GM12801 (cell line): ENCODE results near the gene CYP11A1.

Experiments used
- CTCF ChIP-seq: IDR thresholded peaks from one replicate; pipeline ENCODE4 v1.5.1; 2011; ENCODE audit warnings: control low read depth; ENCODE audit not compliant: insufficient read length; ENCODE audit errors: extremely low read depth

Gene CYP11A1

GRCh38 chr15:74405823-74406222 is 38.4 kb upstream of the CYP11A1 start:
- no peak for TF ChIP-seq CTCF

- TF ChIP-seq CTCF, result no peak
Observed at GRCh38 chr15:74403991-74404563, 36.6 kb upstream of the CYP11A1 start.

- no peak for TF ChIP-seq CTCF
Observed at GRCh38 chr15:74403588-74403919, 36.1 kb upstream of the CYP11A1 start.

GRCh38 chr15:74402873-74403587 is 35.6 kb upstream of the CYP11A1 start:
- no peak for TF ChIP-seq CTCF

- TF ChIP-seq CTCF, result no peak
Observed at GRCh38 chr15:74402337-74402841, 34.9 kb upstream of the CYP11A1 start.

- TF ChIP-seq CTCF, result no peak
Observed at GRCh38 chr15:74400915-74401757, 33.7 kb upstream of the CYP11A1 start.

GRCh38 chr15:74400313-74400860 is 32.9 kb upstream of the CYP11A1 start:
- TF ChIP-seq CTCF, result no peak
